HEK293 (cell line): Measurements from ENCODE around the gene ARHGEF7.

Experiments
- CTCF ChIA-PET: fragments of 350-600 bp; formaldehyde crosslinking; extraction: SDS; loops from one replicate; lab custom pipeline; 2021; ENCODE audit warnings: antibody characterized with exemption; lab: Yijun Ruan, JAX
- POLR2A ChIA-PET: fragments of 300-600 bp; formaldehyde crosslinking; extraction: SDS; loops from one replicate; lab custom pipeline; 2020; ENCODE audit warnings: antibody characterized with exemption, inconsistent platforms; lab: Yijun Ruan, JAX
- H3K27ac ChIP-seq: fragments of 200-500 bp; sonication (Bioruptor generic); 2 replicates; pipeline ENCODE4 v1.5.1; 2014; ENCODE audit warnings: low read depth, low read length, control low read depth, inconsistent platforms; ENCODE audit errors: extremely low read depth
- H3K36me3 ChIP-seq, 2 experiments: fragments of 200-500 bp in 1 of 2; sonication (Bioruptor generic) in 1 of 2; 1 replicate in 1 of 2; 2 replicates in 1 of 2; pipeline ENCODE4 v1.5.1; 2014 to 2017; ENCODE audit warnings: inconsistent platforms in 2 of 2, low read length in 2 of 2; ENCODE audit not compliant: control insufficient read depth in 2 of 2, insufficient read depth in 1 of 2
- H3K4me1 ChIP-seq: fragments of 200-500 bp; sonication (Bioruptor generic); 2 replicates; pipeline ENCODE4 v1.5.1; 2014; ENCODE audit warnings: mild to moderate bottlenecking, low read length, inconsistent platforms; ENCODE audit not compliant: control insufficient read depth, insufficient read depth
- H3K4me3 ChIP-seq: 2 replicates; pipeline ENCODE4 v1.5.1; 2011; ENCODE audit warnings: low read depth, mild to moderate bottlenecking, control low read depth, low read length, moderate library complexity
- H3K9me3 ChIP-seq: fragments of 200-500 bp; sonication (Bioruptor generic); 2 replicates; pipeline ENCODE4 v1.5.1; 2014; ENCODE audit warnings: low read depth, low read length, inconsistent platforms; ENCODE audit not compliant: control insufficient read depth, insufficient read depth
- IKZF3 ChIP-seq: fragments of 450-650 bp; IDR thresholded peaks from 2 replicates; pipeline ENCODE4 v1.5.0; 2018; ENCODE audit warnings: missing biosample characterization, mild to moderate bottlenecking, missing genetic modification characterization, moderate library complexity
- KLF1 ChIP-seq: fragments of 450-650 bp; formaldehyde crosslinking; IDR thresholded peaks from 2 replicates; pipeline ENCODE4 v1.5.1; 2016; ENCODE audit warnings: missing biosample characterization, missing genetic modification characterization
- KLF9 ChIP-seq: fragments of 450-650 bp; formaldehyde crosslinking; IDR thresholded peaks from 2 replicates; pipeline ENCODE4 v1.5.1; 2016; ENCODE audit warnings: missing biosample characterization, missing genetic modification characterization, low read depth
- PBX3 ChIP-seq: sonication (generic); formaldehyde crosslinking; IDR thresholded peaks from 2 replicates; pipeline ENCODE4 v1.8.1; 2022; ENCODE audit warnings: mild to moderate bottlenecking, moderate library complexity, missing genetic modification reagents
- PRDM1 ChIP-seq: fragments of 450-650 bp; formaldehyde crosslinking; IDR thresholded peaks from 2 replicates; pipeline ENCODE4; 2016; ENCODE audit warnings: missing biosample characterization, missing genetic modification characterization
- ZBTB48 ChIP-seq: fragments of 450-650 bp; formaldehyde crosslinking; IDR thresholded peaks from 2 replicates; pipeline ENCODE4 v1.5.1; 2016; ENCODE audit warnings: missing biosample characterization, missing genetic modification characterization
- ZBTB6 ChIP-seq: fragments of 450-650 bp; formaldehyde crosslinking; IDR thresholded peaks from 2 replicates; pipeline ENCODE4 v1.5.1; 2017; ENCODE audit warnings: missing biosample characterization, missing genetic modification characterization
- ZFP3 ChIP-seq: fragments of 450-650 bp; formaldehyde crosslinking; IDR thresholded peaks from 2 replicates; pipeline ENCODE4 v1.5.1; 2016; ENCODE audit warnings: low read depth, missing biosample characterization, missing genetic modification characterization
- ZIC2 ChIP-seq: fragments of 450-650 bp; formaldehyde crosslinking; IDR thresholded peaks from 2 replicates; pipeline ENCODE4 v1.5.1; 2016; ENCODE audit warnings: missing biosample characterization, missing genetic modification characterization
- ZNF16 ChIP-seq: fragments of 450-650 bp; formaldehyde crosslinking; IDR thresholded peaks from 2 replicates; pipeline ENCODE4 v1.5.1; 2016; ENCODE audit warnings: low read depth, missing biosample characterization, missing genetic modification characterization
- ZNF169 ChIP-seq: fragments of 450-650 bp; formaldehyde crosslinking; IDR thresholded peaks from 2 replicates; pipeline ENCODE4 v1.5.1; 2016; ENCODE audit warnings: missing biosample characterization, missing genetic modification characterization
- ZNF248 ChIP-seq: fragments of 450-650 bp; formaldehyde crosslinking; IDR thresholded peaks from 2 replicates; pipeline ENCODE4 v1.5.1; 2017; ENCODE audit warnings: missing biosample characterization, missing genetic modification characterization
- ZNF324 ChIP-seq: fragments of 450-650 bp; formaldehyde crosslinking; IDR thresholded peaks from 2 replicates; pipeline ENCODE4 v1.5.1; 2016; ENCODE audit warnings: missing biosample characterization, missing genetic modification characterization
- ZNF350 ChIP-seq: fragments of 450-650 bp; formaldehyde crosslinking; IDR thresholded peaks from 2 replicates; pipeline ENCODE4 v1.5.0; 2017; ENCODE audit warnings: missing biosample characterization, mild to moderate bottlenecking, missing genetic modification characterization
- ZNF391 ChIP-seq: fragments of 450-650 bp; formaldehyde crosslinking; IDR thresholded peaks from 2 replicates; pipeline ENCODE4 v1.5.1; 2016; ENCODE audit warnings: low read depth, missing biosample characterization, missing genetic modification characterization, borderline replicate concordance
- ZNF404 ChIP-seq: fragments of 450-650 bp; formaldehyde crosslinking; IDR thresholded peaks from 2 replicates; pipeline ENCODE4 v1.5.1; 2017; ENCODE audit warnings: missing biosample characterization, missing genetic modification characterization
- ZNF501 ChIP-seq: fragments of 450-650 bp; formaldehyde crosslinking; IDR thresholded peaks from 2 replicates; pipeline ENCODE4 v1.5.1; 2016; ENCODE audit warnings: missing biosample characterization, missing genetic modification characterization
- ZNF792 ChIP-seq: fragments of 450-650 bp; formaldehyde crosslinking; IDR thresholded peaks from 2 replicates; pipeline ENCODE4 v1.5.1; 2016; ENCODE audit warnings: missing biosample characterization, missing genetic modification characterization
- ZNF830 ChIP-seq: fragments of 450-650 bp; IDR thresholded peaks from 2 replicates; pipeline ENCODE4 v1.5.0; 2018; ENCODE audit warnings: missing biosample characterization, missing genetic modification characterization, low read depth, mild to moderate bottlenecking, moderate library complexity
- TF ChIP-seq, protein P1 (sequence below): fragments of 450-650 bp; formaldehyde crosslinking; IDR thresholded peaks from 2 replicates; pipeline ENCODE4 v1.5.1; 2017; ENCODE audit warnings: missing biosample characterization, missing genetic modification characterization

The ARHGEF7 gene

GRCh38 chr13:111344471-111345191, 229.5 kb downstream of the ARHGEF7 start:
- Histone ChIP-seq H3K27ac (no peak overlapping the region), H3K4me3 (no peak overlapping the region), H3K36me3 (no peaks in the 10 kb centered on the region), H3K4me1 (no peaks in the 10 kb centered on the region), H3K9me3 (no peaks in the 10 kb centered on the region)
- TF ChIP-seq ZIC2 (tag by site-specific recombination) (no peak), IKZF3 (tag by site-specific recombination) (no peak), ZNF792 (tag by site-specific recombination) (no peak), KLF9 (no peak), PBX3 (CRISPR knock-in tag) (no peak), ZNF169 (tag by site-specific recombination) (no peak), ZNF404 (no peak), ZFP3 (tag by site-specific recombination) (no peak), ZNF350 (tag by site-specific recombination) (no peak), ZNF16 (tag by site-specific recombination) (no peak), ZNF324 (no peak), ZNF830 (tag by site-specific recombination) (no peak), KLF1 (tag by site-specific recombination) (no peak)
- TF ChIP-seq, protein P1, sequence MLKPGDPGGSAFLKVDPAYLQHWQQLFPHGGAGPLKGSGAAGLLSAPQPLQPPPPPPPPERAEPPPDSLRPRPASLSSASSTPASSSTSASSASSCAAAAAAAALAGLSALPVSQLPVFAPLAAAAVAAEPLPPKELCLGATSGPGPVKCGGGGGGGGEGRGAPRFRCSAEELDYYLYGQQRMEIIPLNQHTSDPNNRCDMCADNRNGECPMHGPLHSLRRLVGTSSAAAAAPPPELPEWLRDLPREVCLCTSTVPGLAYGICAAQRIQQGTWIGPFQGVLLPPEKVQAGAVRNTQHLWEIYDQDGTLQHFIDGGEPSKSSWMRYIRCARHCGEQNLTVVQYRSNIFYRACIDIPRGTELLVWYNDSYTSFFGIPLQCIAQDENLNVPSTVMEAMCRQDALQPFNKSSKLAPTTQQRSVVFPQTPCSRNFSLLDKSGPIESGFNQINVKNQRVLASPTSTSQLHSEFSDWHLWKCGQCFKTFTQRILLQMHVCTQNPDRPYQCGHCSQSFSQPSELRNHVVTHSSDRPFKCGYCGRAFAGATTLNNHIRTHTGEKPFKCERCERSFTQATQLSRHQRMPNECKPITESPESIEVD: no peak
- ChIA-PET POLR2A (no interaction called here), CTCF (no interaction called here)

GRCh38 chr13:111345682-111346081, 230.6 kb downstream of the ARHGEF7 start:
- CTCF ChIA-PET: no interaction called here
- Histone ChIP-seq H3K9me3 (no peaks in the 10 kb centered on the region), H3K4me1 (no peaks in the 10 kb centered on the region), H3K4me3 (no peak overlapping the region), H3K36me3 (no peaks in the 10 kb centered on the region), H3K27ac (no peak overlapping the region)
- POLR2A ChIA-PET: no interaction called here
- TF ChIP-seq ZNF248 (tag by site-specific recombination) (no peak), ZBTB6 (tag by site-specific recombination) (no peak), ZNF391 (tag by site-specific recombination) (no peak), ZNF501 (tag by site-specific recombination) (no peak), PRDM1 (tag by site-specific recombination) (no peak), ZBTB48 (tag by site-specific recombination) (no peak)
